Memory B cell (primary cell): Measurements from ENCODE around the gene CCR1.

Experiments used
- ATAC-seq: fragments of 150-1000 bp; cut with Tn5 transposase; 2 replicates; pipeline ENCODE4 v1.10.0; 2021; ENCODE audit warnings: low read depth, mild to moderate bottlenecking, moderate library complexity
- DNase-seq, 2 donors: peaks; one replicate each; pipeline ENCODE4 v3.0.0; 2022; ENCODE audit warnings: low spot score in 2 of 2
- H3K27ac Mint-ChIP-seq: one replicate; pipeline ENCODE4 v1.8.0; 2022; ENCODE audit warnings: mild to moderate bottlenecking, moderate library complexity, mixed read lengths
- H3K27me3 Mint-ChIP-seq: one replicate; pipeline ENCODE4 v1.8.0; 2022; ENCODE audit warnings: mixed read lengths
- H3K36me3 Mint-ChIP-seq: one replicate; pipeline ENCODE4 v1.8.0; 2022; ENCODE audit warnings: mild to moderate bottlenecking, mixed read lengths
- H3K4me1 Mint-ChIP-seq: one replicate; pipeline ENCODE4 v1.8.0; 2022; ENCODE audit warnings: mixed read lengths
- H3K4me3 Mint-ChIP-seq: one replicate; pipeline ENCODE4 v1.8.0; 2022; ENCODE audit warnings: mild to moderate bottlenecking, moderate library complexity, mixed read lengths
- H3K9me3 Mint-ChIP-seq: one replicate; pipeline ENCODE4 v1.8.0; 2022; ENCODE audit warnings: mixed read lengths

CCR1 gene

GRCh38 chr3:46203681-46204080 lies 4.4 kb downstream of the CCR1 start:
- DNase-seq (no peak), ATAC-seq (no peak)
- Mint-ChIP-seq H3K27me3 (no peaks in the 10 kb centered on the region), H3K9me3 (no peaks in the 10 kb centered on the region), H3K27ac (no peak overlapping the region), H3K4me3 (no peak overlapping the region), H3K36me3 (peaks cover 3% of the 10 kb centered on the region), H3K4me1 (peaks cover 34% of the 10 kb centered on the region)

GRCh38 chr3:46202535-46202934 lies 5.6 kb downstream of the CCR1 start:
- peaks cover 24% of the 10 kb centered on the region for H3K4me1 Mint-ChIP-seq
- no peaks in the 10 kb centered on the region for H3K27me3 Mint-ChIP-seq
- peaks cover 3% of the 10 kb centered on the region for H3K36me3 Mint-ChIP-seq
- H3K9me3 Mint-ChIP-seq, result peaks cover under 1% of the 10 kb centered on the region
- H3K4me3 Mint-ChIP-seq, result no peak overlapping the region
- H3K27ac Mint-ChIP-seq, result no peak overlapping the region
- ATAC-seq (no peak), DNase-seq (no peak)

- Mint-ChIP-seq H3K4me3 (no peak overlapping the region), H3K4me1 (peaks cover 15% of the 10 kb centered on the region), H3K36me3 (peaks cover 3% of the 10 kb centered on the region), H3K9me3 (peaks cover 4% of the 10 kb centered on the region), H3K27me3 (no peaks in the 10 kb centered on the region), H3K27ac (no peak overlapping the region)
- ATAC-seq, result no peak
- no peak for DNase-seq
These were observed 7.3 kb downstream of the CCR1 start for GRCh38 chr3:46200790-46201189.

- Mint-ChIP-seq H3K4me1 (peaks cover 14% of the 10 kb centered on the region), H3K4me3 (no peak overlapping the region), H3K27me3 (no peaks in the 10 kb centered on the region), H3K27ac (no peak overlapping the region), H3K9me3 (peaks cover 6% of the 10 kb centered on the region), H3K36me3 (peaks cover 3% of the 10 kb centered on the region)
- DNase-seq, result no peak
- no peak for ATAC-seq
These were observed 7.9 kb downstream of the CCR1 start for GRCh38 chr3:46200211-46200610.

DNA sequence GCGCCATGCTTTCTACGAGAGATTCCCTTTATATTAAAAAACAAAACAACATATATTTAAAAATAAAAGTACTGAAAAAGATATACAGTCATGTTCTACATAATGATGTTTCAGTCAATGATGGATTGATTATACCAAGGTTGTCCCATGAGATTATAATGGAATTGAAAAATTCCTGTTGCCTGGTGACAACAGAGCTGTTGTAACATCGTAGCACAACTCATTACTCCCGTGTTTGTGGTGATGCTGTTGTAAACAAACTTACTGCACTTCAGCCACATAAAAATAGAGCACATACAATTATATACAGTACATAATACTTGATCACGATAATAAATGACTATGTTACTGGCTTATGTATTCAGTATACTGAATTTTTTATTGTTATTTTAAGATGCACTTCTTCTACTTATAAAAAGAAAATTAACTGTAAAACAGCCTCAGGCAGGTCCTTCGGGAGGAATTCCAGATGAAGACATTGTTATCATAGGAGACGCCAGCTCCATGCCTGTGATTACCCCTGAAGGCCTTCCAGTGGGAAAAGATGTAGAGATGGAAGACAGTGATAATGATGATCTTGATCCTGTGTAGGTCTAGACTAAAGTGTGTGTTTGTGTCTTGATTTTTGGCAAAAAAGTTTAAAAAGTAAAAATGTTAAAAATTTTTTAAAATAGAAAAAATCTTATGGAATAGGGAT lies 11.7 kb downstream of the CCR1 start:
- H3K36me3 Mint-ChIP-seq, result peaks cover 10% of the 10 kb centered on the region

DNA sequence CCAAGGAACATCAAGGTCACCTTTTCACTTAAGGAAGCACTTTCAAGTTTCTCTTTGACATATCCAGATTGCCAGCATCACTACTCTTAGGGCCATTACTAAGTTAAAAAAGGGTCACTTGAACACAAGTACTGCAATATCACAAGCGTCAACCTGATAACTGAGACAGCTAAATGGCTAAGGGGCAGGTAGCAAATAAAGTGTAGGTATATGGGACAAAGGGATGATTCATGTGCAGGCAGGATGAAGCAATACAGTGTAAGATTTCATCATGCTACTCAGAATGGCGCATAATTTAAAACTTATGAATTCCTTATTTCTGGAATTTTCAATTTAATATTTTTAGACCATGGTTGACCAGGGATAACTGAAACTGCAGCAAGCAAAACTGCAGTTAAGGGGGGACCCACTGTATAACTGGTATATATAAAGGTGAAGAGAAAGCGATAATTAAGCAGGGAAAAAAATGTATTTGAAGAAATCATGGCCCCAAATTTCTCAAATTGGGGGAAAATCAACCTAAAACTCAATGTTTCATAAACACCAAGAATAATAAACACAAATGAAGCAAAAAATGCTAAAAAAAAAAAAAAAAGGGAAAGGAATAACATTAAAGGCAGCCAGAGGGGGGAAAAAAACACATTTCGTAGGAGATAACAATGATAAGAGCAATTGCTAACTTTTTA lies 13.1 kb downstream of the CCR1 start:
- Mint-ChIP-seq H3K4me3 (no peak overlapping the region), H3K36me3 (peaks cover 10% of the 10 kb centered on the region), H3K9me3 (peaks cover 19% of the 10 kb centered on the region), H3K4me1 (peaks cover 12% of the 10 kb centered on the region), H3K27ac (no peak overlapping the region), H3K27me3 (no peaks in the 10 kb centered on the region)
- no peak for ATAC-seq
- no peak for DNase-seq

More for the DNA sequence above, 11.7 kb downstream of the CCR1 start:
- H3K27ac Mint-ChIP-seq, result no peak overlapping the region
- H3K4me3 Mint-ChIP-seq, result no peak overlapping the region
- ATAC-seq (no peak), DNase-seq (no peak)
- peaks cover 18% of the 10 kb centered on the region for H3K9me3 Mint-ChIP-seq
- no peaks in the 10 kb centered on the region for H3K27me3 Mint-ChIP-seq
- H3K4me1 Mint-ChIP-seq, result peaks cover 9% of the 10 kb centered on the region

- Mint-ChIP-seq H3K27ac (no peak overlapping the region), H3K36me3 (peaks cover 10% of the 10 kb centered on the region), H3K9me3 (peaks cover 19% of the 10 kb centered on the region), H3K27me3 (no peaks in the 10 kb centered on the region), H3K4me1 (peaks cover 5% of the 10 kb centered on the region), H3K4me3 (no peak overlapping the region)
- DNase-seq (no peak), ATAC-seq (no peak)
These were observed 14.7 kb downstream of the CCR1 start for GRCh38 chr3:46193436-46193835.

- no peak overlapping the region for H3K4me3 Mint-ChIP-seq
- H3K36me3 Mint-ChIP-seq, result peaks cover 10% of the 10 kb centered on the region
- no peaks in the 10 kb centered on the region for H3K27me3 Mint-ChIP-seq
- peaks cover 8% of the 10 kb centered on the region for H3K4me1 Mint-ChIP-seq
- H3K27ac Mint-ChIP-seq, result no peak overlapping the region
- ATAC-seq, result no peak
- no peak for DNase-seq
- H3K9me3 Mint-ChIP-seq, result peaks cover 19% of the 10 kb centered on the region
These were observed 15.2 kb downstream of the CCR1 start for GRCh38 chr3:46192939-46193338.

- Mint-ChIP-seq H3K27me3 (no peaks in the 10 kb centered on the region), H3K27ac (peak overlapping the region; percentile 41), H3K4me3 (no peak overlapping the region), H3K36me3 (peaks cover 10% of the 10 kb centered on the region), H3K9me3 (peaks cover 15% of the 10 kb centered on the region), H3K4me1 (peaks cover 17% of the 10 kb centered on the region)
- no peak for DNase-seq
- no peak for ATAC-seq
These were observed 16.4 kb downstream of the CCR1 start for GRCh38 chr3:46191730-46192129.

DNA sequence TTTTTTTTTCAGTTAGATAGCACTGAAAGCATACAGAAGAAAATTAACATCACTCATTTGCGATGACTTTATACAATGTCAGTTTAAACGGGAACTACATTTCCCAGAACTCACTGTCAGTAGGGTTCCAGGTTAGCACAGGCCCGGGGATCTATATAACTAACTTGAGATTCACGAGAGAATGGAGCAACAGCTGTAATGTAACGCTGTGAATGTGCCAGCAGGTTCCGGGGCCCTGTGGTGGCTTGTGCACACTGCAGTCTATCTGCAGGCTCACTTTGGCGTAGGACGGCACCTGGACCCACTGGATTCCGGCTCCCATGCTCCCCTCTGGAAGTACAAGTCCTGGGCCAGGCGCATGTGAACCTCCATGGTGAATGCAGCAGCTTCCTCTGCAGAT lies 19.4 kb downstream of the CCR1 start:
- Mint-ChIP-seq H3K4me1 (peaks cover 27% of the 10 kb centered on the region), H3K9me3 (peaks cover 10% of the 10 kb centered on the region), H3K27me3 (no peaks in the 10 kb centered on the region), H3K27ac (no peak overlapping the region), H3K36me3 (peaks cover 9% of the 10 kb centered on the region), H3K4me3 (no peak overlapping the region)
- ATAC-seq (no peak), DNase-seq (no peak)

DNA sequence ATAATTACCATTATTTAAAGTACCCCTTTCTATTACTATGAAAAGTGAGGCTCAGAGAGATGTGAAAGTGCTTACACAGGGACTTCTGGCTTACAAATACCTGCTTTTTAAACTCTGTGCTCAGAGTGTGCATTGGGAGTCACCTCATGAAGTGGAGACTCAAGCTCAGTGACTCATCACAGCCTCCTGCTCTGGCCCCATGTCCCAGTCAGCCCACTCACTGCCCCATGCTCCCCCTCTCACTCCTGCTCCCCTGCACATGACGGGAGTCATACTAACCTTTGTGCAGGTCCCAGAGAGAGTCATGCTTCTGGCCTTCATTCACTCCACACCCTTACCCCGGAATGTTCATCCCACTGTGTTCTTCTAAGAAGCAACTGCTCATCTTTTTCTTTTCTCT lies 20.2 kb downstream of the CCR1 start:
- ATAC-seq, result no peak
- no peak overlapping the region for H3K27ac Mint-ChIP-seq

DNA sequence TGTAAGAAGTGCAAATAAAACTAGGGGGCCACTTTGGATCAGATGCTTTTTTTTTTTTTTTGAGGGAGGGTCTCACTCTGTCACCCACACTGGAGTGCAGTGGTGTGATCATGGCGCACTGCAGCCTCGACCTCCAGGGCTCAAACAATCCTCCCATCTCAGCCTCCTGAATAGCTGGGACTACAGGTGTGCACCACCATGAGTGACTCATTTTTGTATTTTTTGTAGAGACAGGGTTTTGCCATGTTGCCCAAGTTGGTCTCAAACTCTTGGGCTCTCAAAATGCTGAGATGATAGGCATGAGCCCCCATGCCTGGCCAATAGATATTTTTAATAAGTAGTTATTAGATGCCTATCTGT lies 20.8 kb downstream of the CCR1 start:
- Mint-ChIP-seq H3K4me1 (peaks cover 35% of the 10 kb centered on the region), H3K9me3 (peaks cover 3% of the 10 kb centered on the region), H3K4me3 (peak overlapping the region; percentile 27), H3K36me3 (peaks cover 2% of the 10 kb centered on the region), H3K27ac (peak overlapping the region; percentile 75), H3K27me3 (peaks cover 2% of the 10 kb centered on the region)
- no peak for DNase-seq
- peak; percentile 1 for ATAC-seq

More for the DNA sequence above, 20.2 kb downstream of the CCR1 start:
- Mint-ChIP-seq H3K4me3 (no peak overlapping the region), H3K4me1 (peaks cover 31% of the 10 kb centered on the region), H3K27me3 (no peaks in the 10 kb centered on the region), H3K9me3 (peaks cover 3% of the 10 kb centered on the region), H3K36me3 (peaks cover 2% of the 10 kb centered on the region)
- DNase-seq, result no peak

DNA sequence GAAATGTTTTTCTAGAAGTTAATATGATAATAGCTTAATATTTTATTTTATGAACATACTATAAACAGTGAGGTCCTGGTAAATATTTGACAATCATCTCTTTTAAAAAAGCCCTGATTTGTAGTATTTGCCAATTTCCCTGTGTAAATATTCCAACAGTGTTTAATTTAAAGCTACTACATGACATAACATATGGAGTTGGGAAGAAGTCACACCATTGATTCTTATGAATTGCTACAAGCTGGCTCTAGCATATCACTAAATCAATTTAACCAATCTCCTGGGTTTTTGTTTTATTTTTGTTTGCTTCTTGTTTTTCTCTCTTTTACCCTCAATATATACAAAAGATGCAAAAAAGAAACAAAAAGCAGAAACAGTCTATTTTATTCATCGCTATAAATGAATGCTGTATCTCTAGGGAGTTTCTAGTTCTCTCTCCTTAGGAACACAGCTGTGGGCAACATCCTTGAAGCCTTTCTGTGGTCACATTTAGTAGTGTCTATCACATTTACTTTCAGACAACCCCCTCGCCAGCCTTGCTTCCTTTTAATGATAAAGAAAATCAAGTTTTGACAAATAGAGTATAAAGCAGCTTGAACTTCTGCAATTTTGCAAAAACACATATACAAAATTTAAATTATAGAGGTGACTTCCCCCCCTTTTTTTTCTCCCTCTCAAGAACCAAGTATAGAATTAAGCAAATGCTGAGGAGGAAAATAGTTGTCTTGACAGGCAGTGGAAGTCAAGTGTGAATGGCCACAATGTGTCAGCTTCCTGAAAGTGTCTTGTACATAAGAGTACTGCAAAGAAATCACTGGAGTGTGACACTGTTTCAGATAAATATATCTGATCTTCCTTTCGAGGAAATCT lies 21.4 kb downstream of the CCR1 start:
- peaks cover 35% of the 10 kb centered on the region for H3K4me1 Mint-ChIP-seq
- DNase-seq (peak in 1 of 2 donors; percentile 50), ATAC-seq (peak; percentile 87)
- peaks cover 2% of the 10 kb centered on the region for H3K27me3 Mint-ChIP-seq
- H3K4me3 Mint-ChIP-seq, result peak overlapping the region; percentile 27
- peak overlapping the region; percentile 75 for H3K27ac Mint-ChIP-seq
- peaks cover 2% of the 10 kb centered on the region for H3K36me3 Mint-ChIP-seq
- peaks cover 3% of the 10 kb centered on the region for H3K9me3 Mint-ChIP-seq

DNA sequence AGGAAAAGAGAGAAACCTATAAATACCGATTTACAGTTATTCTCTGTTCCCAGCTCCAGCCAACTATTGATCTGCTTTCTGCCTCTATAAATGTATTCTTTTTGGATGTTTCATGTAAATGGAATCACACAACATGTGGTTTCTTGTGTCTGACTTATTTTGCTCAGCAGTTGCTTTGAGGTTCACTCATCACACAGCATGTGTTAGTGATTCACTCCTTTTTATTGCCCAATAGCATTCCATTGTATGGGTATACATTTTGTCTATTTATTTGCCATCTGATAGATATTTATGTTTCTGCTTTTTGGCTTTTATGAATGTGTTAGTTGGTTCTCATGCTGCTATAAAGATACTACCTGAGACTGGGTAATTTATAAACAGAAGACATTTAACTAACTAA lies 23.6 kb downstream of the CCR1 start:
- Mint-ChIP-seq H3K27ac (no peak overlapping the region), H3K36me3 (peaks cover 2% of the 10 kb centered on the region), H3K9me3 (peaks cover 2% of the 10 kb centered on the region), H3K4me1 (peaks cover 30% of the 10 kb centered on the region), H3K4me3 (no peak overlapping the region), H3K27me3 (peaks cover 2% of the 10 kb centered on the region)
- DNase-seq (no peak), ATAC-seq (no peak)
